Upper lobe of left lung (tissue), 4 donors: ENCODE data around the gene SLC4A4.

Source experiments
- CTCF ChIP-seq, 6 experiments: fragments of 450-650 bp in 4 of 6; fragments of 200-600 bp in 2 of 6; sonication (generic) in 2 of 6; IDR thresholded peaks; one replicate each; pipeline ENCODE4 v1.5.1; 2016 to 2019; ENCODE audit warnings: antibody characterized with exemption in 6 of 6
- POLR2A ChIP-seq, 4 donors: fragments of 450-650 bp; IDR thresholded peaks; one replicate each; pipeline ENCODE4 v1.5.1; 2016 to 2017; ENCODE audit warnings: antibody characterized with exemption in 4 of 4, mild to moderate bottlenecking in 2 of 4
- POLR2AphosphoS5 ChIP-seq, 2 donors: sonication (generic); formaldehyde crosslinking; IDR thresholded peaks; one replicate each; pipeline ENCODE4 v1.5.1; 2017; ENCODE audit warnings: antibody characterized with exemption in 2 of 2

DNA sequence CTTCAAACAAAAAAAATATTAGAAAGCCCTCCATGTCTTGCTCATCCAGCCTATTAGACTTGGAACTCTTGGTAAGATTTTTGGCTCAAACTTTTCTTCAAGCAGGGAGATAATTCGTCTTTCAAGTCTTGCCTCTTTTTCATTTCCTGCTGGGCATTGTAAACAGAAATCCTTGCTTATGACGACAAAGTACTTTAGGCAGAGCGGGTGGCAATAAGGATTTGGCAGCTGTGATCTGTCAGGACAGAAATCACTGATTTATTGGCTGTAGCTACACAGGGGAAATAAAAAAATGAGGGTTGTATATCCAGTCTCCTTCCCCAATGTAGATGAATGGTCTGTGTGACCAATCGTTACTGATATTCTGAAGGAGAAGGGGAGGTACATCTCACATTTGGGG lies 121.6 kb downstream of the SLC4A4 start:
- TF ChIP-seq CTCF (IDR thresholded peaks at IDR 0.05) (no peak), POLR2A (IDR thresholded peaks at IDR 0.05) (no peak), POLR2AphosphoS5 (IDR thresholded peaks at IDR 0.05) (no peak)
